WI38 (cell line): Measurements from ENCODE around the gene ESM1.
A peak's percentile ranks its signal among the peaks of the same experiment; 100 is the strongest.

Experiments used
- H3K4me3 ChIP-seq: 2 replicates; pipeline ENCODE4 v1.5.1; 2011; ENCODE audit warnings: low read depth, mild to moderate bottlenecking, control low read depth, low read length
- TF ChIP-seq, protein P1 (sequence below): IDR thresholded peaks from 2 replicates; pipeline ENCODE4 v1.5.1; 2012; ENCODE audit warnings: low read depth, mild to moderate bottlenecking, control low read depth, low read length

The ESM1 gene

DNA sequence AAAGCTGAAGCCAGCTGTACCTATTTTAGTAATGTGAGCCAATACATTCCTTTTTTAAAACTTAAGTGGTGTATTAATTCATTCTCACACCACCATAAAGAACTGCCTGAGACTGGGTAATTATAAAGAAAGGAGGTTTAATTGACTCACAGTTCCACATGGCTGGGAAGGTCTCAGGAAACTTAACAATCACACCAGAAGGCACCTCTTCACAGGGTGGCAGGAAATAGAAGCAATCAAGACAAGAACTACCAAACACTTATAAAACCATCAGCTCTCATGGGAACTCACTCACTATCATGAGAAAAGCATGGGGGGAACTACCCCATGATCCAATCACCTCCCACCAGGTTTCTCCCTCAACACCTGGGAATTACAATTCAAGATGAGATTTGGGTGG is 21.0 kb downstream of the ESM1 start:
- TF ChIP-seq, protein P1, sequence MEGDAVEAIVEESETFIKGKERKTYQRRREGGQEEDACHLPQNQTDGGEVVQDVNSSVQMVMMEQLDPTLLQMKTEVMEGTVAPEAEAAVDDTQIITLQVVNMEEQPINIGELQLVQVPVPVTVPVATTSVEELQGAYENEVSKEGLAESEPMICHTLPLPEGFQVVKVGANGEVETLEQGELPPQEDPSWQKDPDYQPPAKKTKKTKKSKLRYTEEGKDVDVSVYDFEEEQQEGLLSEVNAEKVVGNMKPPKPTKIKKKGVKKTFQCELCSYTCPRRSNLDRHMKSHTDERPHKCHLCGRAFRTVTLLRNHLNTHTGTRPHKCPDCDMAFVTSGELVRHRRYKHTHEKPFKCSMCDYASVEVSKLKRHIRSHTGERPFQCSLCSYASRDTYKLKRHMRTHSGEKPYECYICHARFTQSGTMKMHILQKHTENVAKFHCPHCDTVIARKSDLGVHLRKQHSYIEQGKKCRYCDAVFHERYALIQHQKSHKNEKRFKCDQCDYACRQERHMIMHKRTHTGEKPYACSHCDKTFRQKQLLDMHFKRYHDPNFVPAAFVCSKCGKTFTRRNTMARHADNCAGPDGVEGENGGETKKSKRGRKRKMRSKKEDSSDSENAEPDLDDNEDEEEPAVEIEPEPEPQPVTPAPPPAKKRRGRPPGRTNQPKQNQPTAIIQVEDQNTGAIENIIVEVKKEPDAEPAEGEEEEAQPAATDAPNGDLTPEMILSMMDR = no peak
- H3K4me3 ChIP-seq = no peak overlapping the region

DNA sequence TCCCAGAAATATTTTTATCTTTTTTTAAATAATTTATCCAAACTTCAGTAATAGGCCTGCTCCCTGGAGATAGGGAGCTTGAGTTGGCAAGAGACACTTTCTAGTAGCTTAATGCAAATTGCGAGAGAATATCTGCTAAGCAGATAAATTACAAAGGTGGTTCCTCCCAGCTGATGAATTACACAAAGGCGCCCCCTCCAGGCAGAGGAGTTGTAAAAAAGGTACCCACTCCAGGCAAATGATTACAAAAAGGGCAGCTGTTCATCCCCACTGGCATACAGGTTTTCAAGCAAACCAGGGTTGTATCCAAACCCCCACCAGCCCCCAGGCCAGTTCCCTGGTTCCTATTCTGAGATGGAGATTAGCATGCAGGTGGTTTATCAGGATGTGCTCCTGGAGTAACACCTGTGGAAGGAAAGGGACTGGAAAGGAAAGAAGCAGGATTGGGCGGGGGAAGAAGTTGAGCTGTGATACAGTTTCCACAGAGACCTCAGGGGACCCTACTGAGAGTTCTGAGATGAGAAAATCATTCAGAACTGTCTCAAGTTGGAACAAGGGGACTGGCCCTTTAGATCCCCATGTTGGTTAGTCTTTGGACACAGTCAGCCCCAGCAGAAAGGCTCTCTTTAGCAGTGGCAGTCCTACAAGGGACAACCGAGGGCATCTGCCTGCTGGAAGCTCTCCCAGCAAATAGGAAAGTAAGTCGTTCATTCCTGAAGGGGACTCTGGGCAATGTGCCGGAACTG is 25.5 kb downstream of the ESM1 start:
- TF ChIP-seq, protein P1 = no peak; the same call in 1 of the 2 replicates
- H3K4me3 ChIP-seq = no peak overlapping the region

DNA sequence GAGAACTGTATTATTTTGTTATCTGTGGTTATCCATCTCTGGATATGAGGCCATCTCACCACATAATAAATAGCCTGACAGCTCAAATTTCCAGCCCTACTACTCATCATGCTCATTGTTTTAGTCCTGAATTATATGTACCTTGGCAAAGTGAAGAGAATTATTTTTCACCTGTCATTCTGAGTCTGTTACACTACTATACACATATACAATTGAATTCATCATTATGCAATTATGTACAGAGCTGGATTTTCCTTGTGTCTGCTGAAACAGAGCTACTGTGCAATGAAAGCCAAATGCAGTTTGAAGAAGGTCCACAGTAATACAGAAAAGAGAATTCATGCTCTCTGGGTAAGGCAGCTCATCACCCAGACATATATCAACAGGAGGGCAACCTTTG is 28.5 kb downstream of the ESM1 start:
- no peak overlapping the region for H3K4me3 ChIP-seq
- TF ChIP-seq, protein P1 = no peak

DNA sequence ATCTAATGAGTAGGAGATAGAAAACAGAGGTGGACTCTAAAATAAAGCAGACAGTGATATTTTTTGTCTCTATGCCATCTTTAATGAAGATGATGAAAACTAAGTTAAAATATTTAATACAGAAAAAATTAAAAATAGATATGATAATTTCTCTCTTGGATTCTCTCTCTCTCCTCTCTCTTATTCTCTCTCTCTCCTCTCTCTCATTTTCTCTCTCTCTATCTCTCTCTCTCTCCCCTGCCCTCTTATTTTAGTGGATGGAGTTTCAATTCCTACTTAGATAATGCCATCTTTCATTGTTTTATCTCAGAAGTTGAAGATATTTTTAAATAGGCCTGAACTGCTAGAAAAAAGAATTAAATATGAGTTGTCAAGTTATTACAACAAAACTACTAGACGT is 38.2 kb downstream of the ESM1 start:
- TF ChIP-seq, protein P1 = no peak
- no peak overlapping the region for H3K4me3 ChIP-seq

DNA sequence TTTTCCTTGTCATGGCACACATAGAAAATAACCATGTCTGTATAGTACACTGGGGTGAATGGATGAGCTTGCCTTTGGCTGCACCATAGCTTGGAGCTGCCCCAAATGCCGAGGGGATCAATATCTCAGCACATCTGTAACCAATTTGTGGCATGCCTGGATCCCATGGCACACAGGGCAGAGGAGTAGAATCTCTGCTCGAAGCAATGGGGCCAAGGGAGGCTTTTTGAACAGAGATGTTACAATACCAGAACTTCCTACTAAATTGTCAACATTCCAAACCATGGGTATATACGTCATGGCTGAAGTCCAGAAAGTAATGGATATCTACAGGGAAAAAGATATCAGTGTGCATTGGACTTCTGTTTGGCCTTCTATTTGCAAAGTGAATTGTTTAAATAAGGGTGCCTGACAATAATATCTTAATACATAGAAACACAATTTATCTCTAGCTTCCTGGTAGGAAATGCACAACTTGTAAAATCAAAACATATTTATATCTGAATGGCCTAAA is 39.0 kb downstream of the ESM1 start:
- TF ChIP-seq, protein P1 = no peak
- H3K4me3 ChIP-seq = no peak overlapping the region

DNA sequence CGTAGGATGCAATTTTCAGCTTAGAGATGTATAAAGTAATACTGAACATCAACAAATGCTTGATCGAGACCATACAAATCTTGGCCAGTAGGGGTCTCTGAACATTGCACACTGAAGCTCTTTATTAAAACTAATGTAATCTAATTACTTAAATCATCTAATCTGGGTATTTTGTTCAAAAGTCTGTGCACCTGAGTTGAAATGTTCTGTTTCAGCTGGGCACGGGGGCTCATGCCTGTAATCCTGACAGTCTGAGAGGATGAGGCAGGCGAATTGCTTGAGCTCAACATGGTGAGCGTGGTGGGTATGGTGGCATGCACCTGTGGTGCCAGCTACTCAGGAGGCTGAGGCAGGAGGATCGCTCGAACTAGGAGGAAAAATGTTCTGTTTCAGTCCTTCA is 41.0 kb downstream of the ESM1 start:
- no peak overlapping the region for H3K4me3 ChIP-seq
- TF ChIP-seq, protein P1 = peak; percentile 49; the same call in 1 of the 2 replicates

DNA sequence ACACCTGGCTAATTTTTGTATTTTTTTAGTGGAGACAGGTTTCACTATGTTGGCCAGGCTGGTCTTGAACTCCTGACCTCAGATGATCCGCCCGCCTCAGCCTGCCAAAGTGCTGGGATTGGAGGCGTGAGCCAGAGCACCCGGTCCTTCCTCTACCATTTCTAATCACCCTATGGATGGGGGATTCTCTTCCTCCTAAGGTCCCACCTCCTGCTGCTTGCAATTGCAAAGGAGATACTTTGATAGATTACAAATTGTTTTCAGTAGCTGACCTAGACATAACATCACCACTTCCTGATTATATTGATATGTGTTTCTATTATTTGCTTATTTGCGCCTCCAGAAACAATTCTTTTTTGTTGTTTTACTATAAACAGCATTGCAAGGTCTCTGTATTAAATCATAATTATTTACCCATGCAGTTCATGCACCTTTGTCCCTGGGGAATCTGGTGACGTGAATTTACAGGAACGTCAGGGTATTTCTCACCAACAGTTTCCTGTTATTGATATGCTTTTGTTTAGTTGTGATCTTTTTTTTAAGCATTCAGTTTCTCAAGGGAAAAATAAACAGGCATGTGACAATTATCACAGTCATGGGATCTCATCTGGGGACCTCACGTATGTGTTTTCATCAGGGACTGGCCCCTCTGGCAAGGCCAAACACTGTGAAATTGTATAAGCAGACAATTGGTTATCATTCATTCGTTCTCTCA is 43.2 kb downstream of the ESM1 start:
- no peak overlapping the region for H3K4me3 ChIP-seq
- TF ChIP-seq, protein P1 = no peak
